IMR-90 (cell line): ENCODE results near the gene PPP6R3. TPM values are rescaled to one million over a fixed set of nuclear protein-coding genes. Genes with fewer than 3 reads are reported as not detected.

ENCODE experiments used
- ATAC-seq: fragments of 200-7000 bp; cut with Tn5 transposase; 2 replicates; pipeline ENCODE4 v1.9.1; 2020; ENCODE audit warnings: low read depth, mild to moderate bottlenecking, moderate library complexity
- BruUV-seq: library from RNA; stranded (reverse); fragments of 400-500 nt; replicated peaks from 2 replicates; lab custom pipeline; 2021; lab: Mats Ljungman, UMichigan
- CTCF ChIA-PET: fragments of 300-600 bp; formaldehyde crosslinking; extraction: SDS; loops from one replicate; lab custom pipeline; 2021; ENCODE audit warnings: antibody characterized with exemption; lab: Yijun Ruan, JAX
- POLR2A ChIA-PET: fragments of 300-600 bp; sonication (Branson Sonifier 250); formaldehyde crosslinking; loops from one replicate; lab custom pipeline; 2022; ENCODE audit warnings: antibody characterized with exemption; ENCODE audit not compliant: unreplicated experiment; lab: Charles Lee
- DNase-seq: peaks from one replicate; pipeline ENCODE4 v3.0.0; 2013
- H2AFZ ChIP-seq: replicated peaks from 2 replicates; pipeline ENCODE3; 2013; ENCODE audit warnings: low read length, mild to moderate bottlenecking; ENCODE audit not compliant: poor library complexity
- H2AK5ac ChIP-seq: 2 replicates; pipeline ENCODE4 v1.6.1; 2013; ENCODE audit warnings: low read depth, low read length, inconsistent platforms
- H2AK9ac ChIP-seq: replicated peaks from 2 replicates; pipeline ENCODE3; 2013; ENCODE audit warnings: mild to moderate bottlenecking, low read depth, low read length, moderate library complexity; ENCODE audit not compliant: poor library complexity
- H2BK120ac ChIP-seq: 2 replicates; pipeline ENCODE4 v1.6.1; 2013; ENCODE audit warnings: low read depth, low read length, inconsistent platforms
- H2BK15ac ChIP-seq: 3 replicates; pipeline ENCODE4 v1.6.1; 2013; ENCODE audit warnings: low read depth, low read length, inconsistent platforms
- H2BK20ac ChIP-seq: 2 replicates; pipeline ENCODE4 v1.6.1; 2013; ENCODE audit warnings: low read depth, mild to moderate bottlenecking, inconsistent platforms, low read length, moderate library complexity
- H2BK5ac ChIP-seq: 2 replicates; pipeline ENCODE4 v1.6.1; 2013; ENCODE audit warnings: mild to moderate bottlenecking, low read depth, low read length, inconsistent platforms; ENCODE audit not compliant: poor library complexity, severe bottlenecking
- H3K14ac ChIP-seq: replicated peaks from 2 replicates; pipeline ENCODE4 v1.6.1; 2013; ENCODE audit warnings: low read depth, low read length, inconsistent platforms
- H3K18ac ChIP-seq: 2 replicates; pipeline ENCODE4 v1.6.1; 2013; ENCODE audit warnings: low read depth, low read length, control low read depth
- H3K23ac ChIP-seq: 2 replicates; pipeline ENCODE4 v1.6.1; 2013; ENCODE audit warnings: low read depth, low read length, inconsistent platforms
- H3K27ac ChIP-seq: 2 replicates; pipeline ENCODE4 v1.5.1; 2013; ENCODE audit warnings: mild to moderate bottlenecking, control low read depth, low read length; ENCODE audit not compliant: insufficient read depth
- H3K27me3 ChIP-seq: 2 replicates; pipeline ENCODE4 v1.6.1; 2013; ENCODE audit warnings: low read length; ENCODE audit not compliant: control insufficient read depth, insufficient read depth
- H3K36me3 ChIP-seq: 2 replicates; pipeline ENCODE4 v1.6.1; 2013; ENCODE audit warnings: low read length, mixed read lengths; ENCODE audit not compliant: control insufficient read depth, insufficient read depth
- H3K4ac ChIP-seq: 2 replicates; pipeline ENCODE4 v1.6.1; 2013; ENCODE audit warnings: low read depth, low read length, inconsistent platforms
- H3K4me1 ChIP-seq: 2 replicates; pipeline ENCODE4 v1.6.1; 2013; ENCODE audit warnings: low read length, mixed read lengths; ENCODE audit not compliant: control insufficient read depth, insufficient read depth
- H3K4me2 ChIP-seq: 2 replicates; pipeline ENCODE4 v1.6.1; 2013; ENCODE audit warnings: low read depth, mild to moderate bottlenecking, control low read depth, low read length, moderate library complexity
- H3K4me3 ChIP-seq: 2 replicates; pipeline ENCODE4 v1.5.1; 2013; ENCODE audit warnings: low read depth, mild to moderate bottlenecking, control low read depth, low read length, moderate library complexity; ENCODE audit not compliant: insufficient read depth
- H3K56ac ChIP-seq: 2 replicates; pipeline ENCODE4 v1.6.1; 2013; ENCODE audit warnings: low read length, inconsistent platforms; ENCODE audit not compliant: insufficient read depth; ENCODE audit errors: extremely low read depth
- H3K79me1 ChIP-seq, 2 experiments: 2 replicates each; pipeline ENCODE4 v1.6.1; 2013; ENCODE audit warnings: low read length in 2 of 2, inconsistent platforms in 1 of 2, low read depth in 1 of 2
- H3K9ac ChIP-seq: 2 replicates; pipeline ENCODE4 v1.6.1; 2013; ENCODE audit warnings: low read depth, low read length, control low read depth
- H3K9me1 ChIP-seq: 2 replicates; pipeline ENCODE4 v1.6.1; 2013; ENCODE audit warnings: low read length, inconsistent platforms; ENCODE audit not compliant: insufficient read depth
- H3K9me3 ChIP-seq: 2 replicates; pipeline ENCODE4 v1.6.1; 2013; ENCODE audit warnings: low read length; ENCODE audit not compliant: control insufficient read depth, insufficient read depth
- H4K20me1 ChIP-seq: 2 replicates; pipeline ENCODE4 v1.6.1; 2013; ENCODE audit warnings: low read length, inconsistent platforms; ENCODE audit not compliant: insufficient read depth
- H4K5ac ChIP-seq: 2 replicates; pipeline ENCODE4 v1.6.1; 2013; ENCODE audit warnings: mild to moderate bottlenecking, low read depth, low read length, control low read depth
- H4K8ac ChIP-seq, 2 experiments: 2 replicates each; pipeline ENCODE4 v1.6.1; 2013; ENCODE audit warnings: low read depth in 2 of 2, low read length in 2 of 2, control low read depth in 1 of 2, inconsistent platforms in 1 of 2
- H4K91ac ChIP-seq: 2 replicates; pipeline ENCODE4 v1.6.1; 2013; ENCODE audit warnings: low read depth, low read length, inconsistent platforms; ENCODE audit not compliant: insufficient read depth
- CTCF ChIP-seq: conservative IDR thresholded peaks from 2 replicates; pipeline ENCODE4 v1.5.1; 2012; ENCODE audit warnings: mild to moderate bottlenecking, low read depth, low read length, improper control_type of control experiment
- NFE2L2 ChIP-seq: fragments of 150-350 bp; IDR thresholded peaks from 2 replicates; pipeline ENCODE4 v1.6.1; 2016; ENCODE audit warnings: low read depth, mild to moderate bottlenecking, low read length
- POLR2A ChIP-seq: IDR thresholded peaks from 2 replicates; pipeline ENCODE4 v1.6.1; 2012; ENCODE audit warnings: mild to moderate bottlenecking, low read depth, low read length
- RAD21 ChIP-seq: IDR thresholded peaks from 2 replicates; pipeline ENCODE4 v1.6.1; 2012; ENCODE audit warnings: low read length, improper control_type of control experiment
- RCOR1 ChIP-seq: IDR thresholded peaks from 2 replicates; pipeline ENCODE4 v1.6.1; 2012; ENCODE audit warnings: mild to moderate bottlenecking, low read length, improper control_type of control experiment; ENCODE audit not compliant: insufficient replicate concordance
- SMC3 ChIP-seq: fragments of 150-350 bp; IDR thresholded peaks from 2 replicates; pipeline ENCODE4 v1.6.1; 2016; ENCODE audit warnings: low read depth, mild to moderate bottlenecking, antibody characterized with exemption, low read length, moderate library complexity
- USF2 ChIP-seq: fragments of 150-350 bp; IDR thresholded peaks from 2 replicates; pipeline ENCODE4 v1.6.1; 2017; ENCODE audit warnings: mild to moderate bottlenecking, antibody characterized with exemption, low read length, low read depth
- WGBS, 2 experiments: methylation state at CpG; one replicate each; pipeline versions ENCODE4 v1.1.5 to v1.1.7; 2013; ENCODE audit warnings: missing lambda C conversion rate in 2 of 2; ENCODE audit not compliant: insufficient read length in 1 of 2; ENCODE audit errors: extremely low coverage in 2 of 2; 5-methylcytosine and 5-hydroxymethylcytosine counted together
- dilution Hi-C: fragments of 300-500 bp; cut with HindIII; formaldehyde crosslinking; loops from one replicate; pipeline ENCODE4 v1.14.3; 2018; ENCODE audit warnings: low sequenced_read_pairs; ENCODE audit not compliant: unreplicated experiment
- in situ Hi-C: fragments of 300-500 bp; cut with MboI; formaldehyde crosslinking; loops from 3 replicates; pipeline ENCODE4 v1.14.3; 2019; ENCODE audit warnings: low sequenced_read_pairs, inconsistent platforms, mixed read lengths
- intact Hi-C: fragments of 100-400 bp; cut with micrococcal nuclease; formaldehyde crosslinking; loops from 2 replicates; pipeline ENCODE4 v1.10.0; 2022
- polyA plus RNA-seq, 3 experiments: library from polyadenylated mRNA; depleted of rRNA; stranded (reverse); fragments of >200 nt; gene quantifications; 2 replicates each; pipeline ENCODE4 v1.2.3, GENCODE V29; 2012; ENCODE audit warnings: low replicate concordance in 1 of 3
- total RNA-seq: library from RNA; depleted of rRNA; stranded (reverse); fragments of >200 nt; gene quantifications from 2 replicates; pipeline ENCODE4 v1.2.3, GENCODE V29; 2012

Gene PPP6R3
- total and polyA plus RNA-seq, 2 of the 4 experiments (the other 2 are of a cell fraction): 29.0 to 123 TPM

GRCh38 chr11:68525336-68525735 is 64.8 kb downstream of the PPP6R3 start:
- intact Hi-C loops: no loop called here
- Histone ChIP-seq H3K4ac (no peak overlapping the region), H4K20me1 (peaks cover 53% of the 10 kb centered on the region), H2BK120ac (no peak overlapping the region), H2BK5ac (no peak overlapping the region), H2AFZ (no peak overlapping the region), H4K91ac (no peak overlapping the region), H3K27me3 (no peaks in the 10 kb centered on the region), H3K36me3 (peaks cover 35% of the 10 kb centered on the region), H3K4me2 (no peak overlapping the region), H3K23ac (no peak overlapping the region), H2AK9ac (no peak overlapping the region), H3K56ac (no peak overlapping the region), H2BK20ac (no peak overlapping the region), H3K4me3 (no peak overlapping the region), H3K79me1 (peaks cover 52 to 82% of the 10 kb centered on the region in 2 experiments), H4K8ac (no peak overlapping the region), H3K4me1 (no peaks in the 10 kb centered on the region), H3K9ac (no peak overlapping the region), H2AK5ac (no peak overlapping the region), H3K9me1 (peaks cover 12% of the 10 kb centered on the region), H3K27ac (no peak overlapping the region), H3K18ac (no peak overlapping the region), H3K9me3 (no peaks in the 10 kb centered on the region), H4K5ac (no peak overlapping the region), H3K14ac (no peak overlapping the region), H2BK15ac (no peak overlapping the region)
- dilution Hi-C loops: no loop called here
- DNase-seq (no peak), ATAC-seq (no peak)
- no TSS peak for BruUV-seq
- TF ChIP-seq USF2: no peak
- no peak for TF ChIP-seq SMC3
- no peak for TF ChIP-seq RCOR1
- no peak for TF ChIP-seq POLR2A
- TF ChIP-seq RAD21: no peak
- TF ChIP-seq CTCF: no peak
- no peak for TF ChIP-seq NFE2L2
- in situ Hi-C loops: no loop called here
- no CpG with 5 or more reads among the region's 3 CpGs for WGBS, 2 experiments
- CTCF ChIA-PET: interaction anchor here (0.9 kb wide), 1 partner anchor 9 kb away, joined by 3 read pairs; no protein-coding TSS in a partner anchor
- POLR2A ChIA-PET: no interaction called here
